GM23338 (cell line): ENCODE measurements around the gene PSAPL1. TPM values are rescaled to one million over a fixed set of nuclear protein-coding genes. Genes with fewer than 3 reads are reported as not detected.

Experiments
- ATAC-seq: fragments of 200-7000 bp; cut with Tn5 transposase; 3 replicates; pipeline ENCODE4 v1.9.1; 2020
- DNase-seq: peaks from one replicate; pipeline ENCODE4 v3.0.0-alpha.2; 2015; ENCODE audit warnings: low spot score
- H2AFZ ChIP-seq: fragments of 200-600 bp; sonication (generic); 2 replicates; pipeline ENCODE4 v1.8.0; 2016; ENCODE audit warnings: antibody characterized with exemption, mild to moderate bottlenecking, moderate library complexity
- H3F3A ChIP-seq: fragments of 200-600 bp; sonication (generic); replicated peaks from 2 replicates; pipeline ENCODE4 v1.8.0; 2017; ENCODE audit warnings: antibody characterized with exemption, mixed run types, low read depth
- H3K27ac ChIP-seq: fragments of 200-600 bp; sonication (generic); 2 replicates; pipeline ENCODE4 v1.6.1; 2016; ENCODE audit warnings: low read depth
- H3K27me3 ChIP-seq: fragments of 200-600 bp; sonication (generic); 2 replicates; pipeline ENCODE4 v1.8.0; 2016; ENCODE audit warnings: mild to moderate bottlenecking, mixed run types, moderate library complexity; ENCODE audit not compliant: insufficient read depth
- H3K36me3 ChIP-seq: fragments of 200-600 bp; sonication (generic); 2 replicates; pipeline ENCODE4 v1.8.0; 2016; ENCODE audit warnings: mild to moderate bottlenecking; ENCODE audit not compliant: insufficient read depth
- H3K4me1 ChIP-seq: fragments of 200-600 bp; sonication (generic); 2 replicates; pipeline ENCODE4 v1.8.0; 2016; ENCODE audit warnings: mild to moderate bottlenecking, moderate library complexity; ENCODE audit not compliant: insufficient read depth
- H3K4me2 ChIP-seq: fragments of 200-600 bp; sonication (generic); 2 replicates; pipeline ENCODE4 v1.7.1; 2017; ENCODE audit warnings: mixed run types
- H3K4me3 ChIP-seq: fragments of 200-600 bp; sonication (generic); 2 replicates; pipeline ENCODE4 v1.6.1; 2016; ENCODE audit warnings: mixed run types
- H3K79me2 ChIP-seq: fragments of 200-600 bp; sonication (generic); replicated peaks from 2 replicates; pipeline ENCODE4 v1.8.0; 2017; ENCODE audit warnings: mild to moderate bottlenecking; ENCODE audit not compliant: insufficient read depth
- H3K9me2 ChIP-seq: fragments of 200-600 bp; sonication (generic); 2 replicates; pipeline ENCODE4 v1.8.0; 2017; ENCODE audit not compliant: insufficient read depth
- H4K20me1 ChIP-seq: fragments of 200-600 bp; sonication (generic); replicated peaks from 2 replicates; pipeline ENCODE4 v1.8.0; 2017; ENCODE audit warnings: mild to moderate bottlenecking; ENCODE audit not compliant: insufficient read depth
- H3K27ac Mint-ChIP-seq: 2 replicates; pipeline ENCODE4 v1.8.0; 2020; ENCODE audit warnings: inconsistent platforms, mild to moderate bottlenecking, moderate library complexity, mixed read lengths
- H3K27me3 Mint-ChIP-seq: 3 replicates; pipeline ENCODE4 v1.8.0; 2022; ENCODE audit warnings: low read depth, mild to moderate bottlenecking, moderate library complexity, mixed read lengths, inconsistent platforms; ENCODE audit not compliant: insufficient read depth, poor library complexity
- H3K36me3 Mint-ChIP-seq: 3 replicates; pipeline ENCODE4 v1.8.0; 2021; ENCODE audit warnings: low read depth, mild to moderate bottlenecking, inconsistent platforms, moderate library complexity, mixed read lengths
- H3K4me1 Mint-ChIP-seq: 3 replicates; pipeline ENCODE4 v1.8.0; 2020; ENCODE audit warnings: mild to moderate bottlenecking, inconsistent platforms, mixed read lengths
- H3K4me3 Mint-ChIP-seq: 3 replicates; pipeline ENCODE4 v1.8.0; 2021; ENCODE audit warnings: moderate library complexity, mild to moderate bottlenecking, inconsistent platforms, mixed read lengths
- H3K9me3 Mint-ChIP-seq: 3 replicates; pipeline ENCODE4 v1.8.0; 2020; ENCODE audit warnings: moderate library complexity, mild to moderate bottlenecking, inconsistent platforms, mixed read lengths
- CTCF ChIP-seq, 2 experiments: fragments of 200-600 bp in 1 of 2; sonication (generic) in 1 of 2; conservative IDR thresholded peaks; 2 replicates each; pipeline versions ENCODE4 v1.5.1 to v1.6.1; 2016 to 2017; ENCODE audit warnings: antibody characterized with exemption in 2 of 2, low read depth in 2 of 2, mild to moderate bottlenecking in 2 of 2, moderate library complexity in 1 of 2
- POLR2AphosphoS5 ChIP-seq: IDR thresholded peaks from 2 replicates; pipeline ENCODE4 v1.6.1; 2016; ENCODE audit warnings: antibody characterized with exemption, low read depth
- STAT1 ChIP-seq: IDR thresholded peaks from one replicate; pipeline ENCODE4 v1.6.1; 2016; ENCODE audit warnings: antibody characterized with exemption; ENCODE audit not compliant: unreplicated experiment
- ZNF114 ChIP-seq: fragments of 250-450 bp; sonication (Bioruptor Pico); IDR thresholded peaks from 2 replicates; pipeline ENCODE4 v1.5.0; 2020; ENCODE audit warnings: mild to moderate bottlenecking, moderate library complexity
- ZNF462 ChIP-seq: fragments of 250-450 bp; sonication (Bioruptor Pico); IDR thresholded peaks from 2 replicates; pipeline ENCODE4 v1.5.0; 2020; ENCODE audit warnings: mild to moderate bottlenecking, moderate library complexity
- polyA plus RNA-seq: library from polyadenylated mRNA; unstranded; fragments of >200 nt; fragmentation: Nextera tagmentation; extraction: Ambion mirVana; gene quantifications from 2 replicates; pipeline ENCODE4 v1.2.1, GENCODE V29; 2016
- total RNA-seq: library from RNA; depleted of rRNA; stranded (reverse); fragments of >200 nt; shearing (Covaris generic); gene quantifications from 2 replicates; pipeline ENCODE4 v1.2.3, GENCODE V29; 2014
- TF ChIP-seq, protein P1 (sequence below): IDR thresholded peaks from 2 replicates; pipeline ENCODE4 v1.6.1; 2016; ENCODE audit warnings: antibody characterized with exemption

Gene PSAPL1
- total and polyA plus RNA-seq, 2 experiments from 2014 or later = not detected

DNA sequence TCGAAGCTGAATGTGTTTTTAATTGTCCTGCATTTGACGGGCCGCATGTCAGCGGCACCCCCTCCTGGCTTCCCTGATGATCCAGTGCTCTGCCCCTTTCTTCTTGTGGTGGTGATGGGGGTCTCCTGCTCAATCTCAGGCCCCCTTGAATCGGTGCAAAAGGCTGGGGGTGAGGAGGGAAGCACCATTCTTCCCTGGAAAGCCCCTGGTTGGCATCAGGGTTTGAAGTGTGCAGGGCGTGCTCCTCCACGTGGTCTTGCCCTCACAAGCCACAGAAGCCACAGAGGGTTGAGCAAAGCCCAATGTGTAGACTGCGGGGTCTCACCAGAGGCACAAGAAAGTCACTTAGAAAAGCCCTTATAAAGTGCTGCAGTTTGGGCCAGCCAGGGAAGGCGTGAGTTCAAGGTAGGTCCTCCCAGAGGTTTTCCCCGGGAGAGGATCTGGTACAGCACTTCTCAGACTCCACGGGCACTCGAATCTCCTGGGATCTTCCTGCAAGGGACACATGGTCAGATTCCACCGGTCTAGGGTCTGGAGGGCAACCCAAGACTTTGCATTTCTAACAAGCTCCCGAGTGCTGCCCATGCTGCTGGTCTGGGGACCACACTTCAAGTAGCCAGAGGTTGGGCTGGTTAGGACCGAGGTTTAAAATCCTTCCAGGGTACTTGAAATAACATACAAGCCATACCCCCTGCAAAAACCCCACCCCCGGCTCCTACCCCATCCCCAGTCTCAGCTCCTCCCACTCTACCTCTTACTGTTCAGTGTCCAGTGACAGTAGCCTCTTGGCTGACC lies 35.1 kb downstream of the PSAPL1 start:
- ATAC-seq (no peak), DNase-seq (no peak)
- Histone ChIP-seq H4K20me1 (no peaks in the 10 kb centered on the region), H2AFZ (no peak overlapping the region), H3K4me1 (no peaks in the 10 kb centered on the region), H3K27me3 (no peaks in the 10 kb centered on the region), H3K36me3 (no peaks in the 10 kb centered on the region), H3K79me2 (no peaks in the 10 kb centered on the region), H3K27ac (no peak overlapping the region), H3K9me2 (0 out of 2 replicates have a peak, but pooled peaks cover 4% of the 10 kb centered on the region), H3K4me3 (no peak overlapping the region), H3F3A (no peaks in the 10 kb centered on the region), H3K4me2 (no peak overlapping the region)
- no peaks in the 10 kb centered on the region; the same call in 2 of the 3 replicates for H3K36me3 Mint-ChIP-seq
- H3K9me3 Mint-ChIP-seq = peaks cover 2% of the 10 kb centered on the region; the same call in 2 of the 3 replicates
- H3K4me1 Mint-ChIP-seq = peaks cover 3% of the 10 kb centered on the region; the same call in 1 of the 3 replicates
- peaks cover 14% of the 10 kb centered on the region for H3K27me3 Mint-ChIP-seq
- no peak overlapping the region for H3K4me3 Mint-ChIP-seq
- TF ChIP-seq, protein P1, sequence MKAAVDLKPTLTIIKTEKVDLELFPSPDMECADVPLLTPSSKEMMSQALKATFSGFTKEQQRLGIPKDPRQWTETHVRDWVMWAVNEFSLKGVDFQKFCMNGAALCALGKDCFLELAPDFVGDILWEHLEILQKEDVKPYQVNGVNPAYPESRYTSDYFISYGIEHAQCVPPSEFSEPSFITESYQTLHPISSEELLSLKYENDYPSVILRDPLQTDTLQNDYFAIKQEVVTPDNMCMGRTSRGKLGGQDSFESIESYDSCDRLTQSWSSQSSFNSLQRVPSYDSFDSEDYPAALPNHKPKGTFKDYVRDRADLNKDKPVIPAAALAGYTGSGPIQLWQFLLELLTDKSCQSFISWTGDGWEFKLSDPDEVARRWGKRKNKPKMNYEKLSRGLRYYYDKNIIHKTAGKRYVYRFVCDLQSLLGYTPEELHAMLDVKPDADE = no peak
- TF ChIP-seq STAT1 (no peak), POLR2AphosphoS5 (no peak), ZNF462 (CRISPR knock-in tag) (no peak), CTCF (conservative IDR thresholded peaks at IDR 0.05; ENCODE audit: low read depth in 2 of 2) (0 out of 4 replicates have a peak, but pooled peaks of 1 of the 2 experiments have one; percentile 2), ZNF114 (CRISPR knock-in tag) (no peak)
- no peak overlapping the region for H3K27ac Mint-ChIP-seq
